Heart left ventricle (tissue), 16 donors: ENCODE measurements around the gene CUBN. TPM values are rescaled to one million over a fixed set of nuclear protein-coding genes. Genes with fewer than 3 reads are reported as not detected.

Experiments
- ATAC-seq, 4 donors: fragments of 200-7000 bp; cut with Tn5 transposase; one replicate each; pipeline ENCODE4 v1.9.1; 2020 to 2022; ENCODE audit warnings: moderate library complexity in 4 of 4, mild to moderate bottlenecking in 3 of 4, moderate number of reproducible peaks in 1 of 4
- DNase-seq, 5 donors: peaks; one replicate each; pipeline ENCODE4 v3.0.0-alpha.2; 2020
- H3K27ac ChIP-seq, 12 donors: fragments of 200-600 bp; sonication (generic) in 4 of 12; one replicate each; pipeline versions ENCODE4 v1.5.0 to v1.8.0; 2016 to 2022; ENCODE audit warnings: mild to moderate bottlenecking in 2 of 12
- H3K27me3 ChIP-seq, 9 donors: fragments of 200-600 bp; sonication (generic) in 2 of 9; one replicate each; pipeline versions ENCODE4 v1.5.1 to v1.8.0; 2016 to 2022; ENCODE audit warnings: mild to moderate bottlenecking in 3 of 9
- H3K36me3 ChIP-seq, 9 donors: fragments of 200-600 bp; sonication (generic) in 2 of 9; one replicate each; pipeline versions ENCODE4 v1.5.0 to v1.8.0; 2018 to 2022; ENCODE audit warnings: mild to moderate bottlenecking in 2 of 9
- H3K4me1 ChIP-seq, 12 donors: fragments of 200-600 bp; sonication (generic) in 4 of 12; one replicate each; pipeline versions ENCODE4 v1.5.0 to v1.8.0; 2016 to 2022; ENCODE audit warnings: mild to moderate bottlenecking in 3 of 12
- H3K4me3 ChIP-seq, 12 donors: fragments of 200-600 bp; sonication (generic) in 4 of 12; one replicate each; pipeline versions ENCODE4 v1.5.0 to v1.8.0; 2017 to 2022; ENCODE audit warnings: mild to moderate bottlenecking in 9 of 12, moderate library complexity in 4 of 12
- H3K9me3 ChIP-seq, 12 donors: fragments of 200-600 bp; sonication (generic) in 4 of 12; one replicate each; pipeline versions ENCODE4 v1.5.0 to v1.8.0; 2016 to 2022; ENCODE audit warnings: mild to moderate bottlenecking in 1 of 12
- POLR2A ChIP-seq, 2 donors: fragments of 450-650 bp; IDR thresholded peaks; one replicate each; pipeline ENCODE4 v1.6.1; 2017; ENCODE audit warnings: antibody characterized with exemption in 2 of 2, mild to moderate bottlenecking in 2 of 2, moderate library complexity in 2 of 2
- WGBS, 4 donors: extraction: QIAGEN DNeasy Blood & Tissue Kit in 2 of 4; methylation state at CpG; one replicate each; pipeline versions ENCODE4 v1.1.5 to v1.1.7; 2013 to 2018; 5-methylcytosine and 5-hydroxymethylcytosine counted together
- intact Hi-C, 10 donors: fragments of 100-400 bp; cut with DNase I; formaldehyde crosslinking; loops; one replicate each; pipeline versions ENCODE4 v1.11.1 to v1.14.2; 2022
- polyA plus RNA-seq, 2 donors: library from polyadenylated mRNA; stranded (reverse); fragments of 200-250 nt; gene quantifications; one replicate each; pipeline ENCODE4 v1.2.3, GENCODE V29; 2013
- total RNA-seq, 9 donors: library from RNA; depleted of rRNA in 2 of 9; stranded (reverse); fragments of >200 nt in 2 of 9; fragmentation: NEBNext Ultra II Directional in 3 of 9; extraction: Animal tissue kit (Norgen Biotek cat#: 25700) in 3 of 9; gene quantifications; one replicate each; pipeline versions ENCODE4 v1.1.0 to v1.2.4, GENCODE V29; 2016 to 2023
- TF ChIP-seq, protein P1 (sequence below), 12 donors: fragments of 200-600 bp; sonication (generic) in 4 of 12; IDR thresholded peaks; one replicate each; pipeline versions ENCODE4 v1.5.0 to v1.8.0; 2018 to 2022; ENCODE audit warnings: antibody characterized with exemption in 12 of 12, mild to moderate bottlenecking in 5 of 12
- donor health status: ischemic (EF 13 %, LVEDD 7.1; RV severe dilation, severe dysfunction).
- donor health status: healthy with polysubstance abuse.
- donor health status: DM: no; HTN: yes; CAD: no.
- donor health status: DM: no; HTN: no; CAD: no.
- donor health status: ischemic (EF 25% LVEDD 6.9; RV normal size, moderate dysfunction).
- donor health status: ischemic (EF 25% LVEDD 5.7; RV mildly dilated, moderate dysfunction).
- donor health status: healthy.
- donor health status: DM: yes; HTN: yes; CAD: no.
- donor health status: ischemic (EF 35%, LVEDD 5.7; RV mildly dilated, moderate dysfunction).
- donor health status: nonischemic (EF 11% LVEDD 7.7; RV severe dilation, severe dysfunction).
- donor health status: DM: yes; HTN: yes; CAD: no.
- donor health status: PGD.
- donor health status: ischemic (EF 29% LVEDD 5.4; RV normal size, mild dysfunction).
- donor health status: nonischemic (EF 23%, LVEDD 6.1; RV moderate dilation, normal function).

Gene CUBN
- total and polyA plus RNA-seq, 11 donors: 0.07 to 1.5 (median 0.44) TPM

DNA sequence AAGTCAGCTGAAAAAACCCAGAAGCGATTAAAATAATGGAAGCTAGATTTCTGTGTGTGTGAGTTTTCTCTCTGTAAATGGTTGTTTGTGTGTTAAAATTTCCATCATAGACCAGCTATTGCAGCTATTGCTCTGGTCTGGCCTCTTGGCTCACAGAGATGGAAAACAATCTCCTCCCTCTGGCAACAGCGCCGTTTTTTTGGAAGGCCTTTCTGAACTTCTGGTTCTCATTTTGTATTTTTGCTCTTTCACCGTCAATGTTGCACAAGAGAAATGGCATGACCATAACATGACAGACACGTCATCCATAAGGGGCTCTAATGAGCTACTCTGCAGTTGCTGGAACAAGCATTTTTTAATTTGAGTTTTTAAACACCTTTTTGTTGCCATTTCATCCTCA, 91.0 kb downstream of the CUBN start:
- DNase-seq: peak in 4 of 5 donors; percentile 36 to 64 (median 57)
- peaks cover 0 to 9% (median 0%) of the 10 kb centered on the region in 12 donors for H3K4me1 ChIP-seq
- peak; percentile 57 to 91 (median 76) for ATAC-seq
- WGBS, 4 donors: 76 to 84% (median 80%) methylated on average over 5 of the region's 5 CpGs
- no peaks in the 10 kb centered on the region for H3K27me3 ChIP-seq
- no peaks in the 10 kb centered on the region for H3K9me3 ChIP-seq
- intact Hi-C loops: loop anchor here in 1 of 10 donors (10.0 kb wide), 1 partner anchor 166 kb away; the partner anchor contains the start of gene TRDMT1
- H3K36me3 ChIP-seq: no peaks in the 10 kb centered on the region
- no peak overlapping the region for H3K4me3 ChIP-seq
- H3K27ac ChIP-seq: peak overlapping the region in 11 of 12 donors; percentile 14 to 80 (median 53)
- TF ChIP-seq, protein P1, sequence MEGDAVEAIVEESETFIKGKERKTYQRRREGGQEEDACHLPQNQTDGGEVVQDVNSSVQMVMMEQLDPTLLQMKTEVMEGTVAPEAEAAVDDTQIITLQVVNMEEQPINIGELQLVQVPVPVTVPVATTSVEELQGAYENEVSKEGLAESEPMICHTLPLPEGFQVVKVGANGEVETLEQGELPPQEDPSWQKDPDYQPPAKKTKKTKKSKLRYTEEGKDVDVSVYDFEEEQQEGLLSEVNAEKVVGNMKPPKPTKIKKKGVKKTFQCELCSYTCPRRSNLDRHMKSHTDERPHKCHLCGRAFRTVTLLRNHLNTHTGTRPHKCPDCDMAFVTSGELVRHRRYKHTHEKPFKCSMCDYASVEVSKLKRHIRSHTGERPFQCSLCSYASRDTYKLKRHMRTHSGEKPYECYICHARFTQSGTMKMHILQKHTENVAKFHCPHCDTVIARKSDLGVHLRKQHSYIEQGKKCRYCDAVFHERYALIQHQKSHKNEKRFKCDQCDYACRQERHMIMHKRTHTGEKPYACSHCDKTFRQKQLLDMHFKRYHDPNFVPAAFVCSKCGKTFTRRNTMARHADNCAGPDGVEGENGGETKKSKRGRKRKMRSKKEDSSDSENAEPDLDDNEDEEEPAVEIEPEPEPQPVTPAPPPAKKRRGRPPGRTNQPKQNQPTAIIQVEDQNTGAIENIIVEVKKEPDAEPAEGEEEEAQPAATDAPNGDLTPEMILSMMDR (IDR thresholded peaks at IDR 0.05): no peak
- no peak for TF ChIP-seq POLR2A (IDR thresholded peaks at IDR 0.05)

DNA sequence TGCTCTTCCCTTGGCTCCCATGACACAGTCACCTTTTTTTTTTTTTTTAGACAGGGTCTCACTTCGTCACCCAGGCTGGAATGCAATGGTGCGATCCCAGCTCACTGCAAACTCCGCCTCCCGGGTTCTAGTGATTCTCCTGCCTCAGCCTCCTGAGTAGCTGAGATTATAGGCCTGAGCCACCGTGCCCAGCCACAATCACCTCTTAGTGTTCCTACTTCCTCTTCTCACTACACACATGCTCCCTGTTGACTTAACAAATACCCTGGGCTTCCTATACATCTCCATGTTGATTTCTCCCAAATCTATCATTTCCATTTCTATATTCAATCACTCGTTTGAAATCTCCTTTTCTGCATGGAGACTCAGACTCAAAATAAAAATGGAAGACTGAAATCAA, 91.7 kb downstream of the CUBN start:
- no peak for ATAC-seq
- intact Hi-C loops: loop anchor here in 1 of 10 donors (10.0 kb wide), 1 partner anchor 167 kb away; the partner anchor contains the start of gene TRDMT1

DNA sequence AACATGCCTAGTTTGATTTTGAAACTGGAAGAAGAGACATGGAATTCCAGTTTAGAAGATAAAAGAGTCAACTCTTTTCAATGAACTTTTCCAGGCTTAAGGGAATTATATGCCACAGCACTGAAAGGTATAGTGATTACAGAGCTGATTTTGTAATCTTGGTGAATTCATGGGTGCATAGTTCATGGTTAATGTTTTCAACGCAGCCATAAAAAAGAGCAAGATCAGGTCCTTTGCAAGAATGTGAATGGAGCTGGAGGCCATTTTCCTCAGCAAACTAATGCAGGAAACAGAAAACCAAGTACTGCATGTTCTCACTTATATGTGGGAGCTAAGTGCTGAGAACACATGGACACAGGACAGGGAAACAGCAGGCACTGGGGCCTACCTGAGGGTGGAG, 94.2 kb downstream of the CUBN start:
- no peaks in the 10 kb centered on the region for H3K9me3 ChIP-seq
- no peaks in the 10 kb centered on the region for H3K36me3 ChIP-seq
- DNase-seq: no peak
- intact Hi-C loops: loop anchor here in 1 of 10 donors (10.0 kb wide), 1 partner anchor 169 kb away; the partner anchor contains the start of gene TRDMT1
- no peak overlapping the region for H3K27ac ChIP-seq
- H3K4me1 ChIP-seq: peaks cover 0 to 29% (median 1%) of the 10 kb centered on the region in 12 donors
- ATAC-seq: no peak
- no peak overlapping the region for H3K4me3 ChIP-seq
- 89 to 96% (median 92%) methylated on average over 1 of the region's 1 CpG for WGBS, 4 donors
- TF ChIP-seq POLR2A (IDR thresholded peaks at IDR 0.05): no peak
- TF ChIP-seq, protein P1 (IDR thresholded peaks at IDR 0.05): no peak
- no peaks in the 10 kb centered on the region for H3K27me3 ChIP-seq

More for the DNA sequence above, 91.7 kb downstream of the CUBN start:
- Histone ChIP-seq H3K4me3 (no peak overlapping the region), H3K27ac (peak overlapping the region in 9 of 12 donors; percentile 14 to 70 (median 53)), H3K36me3 (no peaks in the 10 kb centered on the region), H3K27me3 (no peaks in the 10 kb centered on the region), H3K4me1 (peaks cover 0 to 10% (median 0%) of the 10 kb centered on the region in 12 donors), H3K9me3 (no peaks in the 10 kb centered on the region)
- 88 to 95% (median 93%) methylated on average over 6 of the region's 6 CpGs for WGBS, 4 donors
- DNase-seq: no peak
- TF ChIP-seq, protein P1 (IDR thresholded peaks at IDR 0.05): no peak
- no peak for TF ChIP-seq POLR2A (IDR thresholded peaks at IDR 0.05)

DNA sequence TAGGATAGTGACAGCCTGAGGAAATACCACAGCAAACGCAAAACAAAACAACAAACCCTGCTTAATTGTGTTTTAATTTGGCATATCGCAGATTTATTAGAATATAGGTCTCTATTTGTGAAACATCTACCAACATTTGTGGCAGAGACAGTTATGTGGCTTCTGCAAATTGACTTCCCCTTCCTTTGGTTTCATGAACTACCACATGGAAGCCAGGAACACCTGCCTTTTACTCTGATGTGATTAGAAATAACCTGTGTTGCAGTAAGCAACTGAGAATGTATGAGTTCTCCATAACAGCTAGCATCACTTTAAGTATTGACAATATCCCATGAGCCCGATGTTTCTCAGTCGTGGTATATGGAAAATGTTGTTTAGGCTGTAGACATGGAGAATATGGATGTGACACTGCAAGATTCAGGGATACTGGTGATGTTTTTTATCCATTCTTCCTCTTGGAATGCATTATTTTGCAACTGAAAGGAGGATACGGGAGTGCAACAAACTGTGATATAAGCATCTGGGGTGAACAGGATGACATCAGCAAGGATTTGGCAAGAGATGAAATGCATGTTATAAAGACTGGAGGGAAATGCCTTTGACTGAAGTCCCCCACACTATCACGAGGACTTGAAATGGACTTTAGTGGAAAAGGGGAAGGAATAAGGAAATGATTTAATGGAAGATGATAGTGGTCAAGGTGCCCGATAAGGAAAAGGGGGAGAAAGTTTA, 95.9 kb downstream of the CUBN start:
- Histone ChIP-seq H3K9me3 (no peaks in the 10 kb centered on the region), H3K4me3 (no peak overlapping the region), H3K4me1 (peaks cover 0 to 46% (median 16%) of the 10 kb centered on the region in 12 donors), H3K27me3 (no peaks in the 10 kb centered on the region), H3K27ac (no peak overlapping the region), H3K36me3 (no peaks in the 10 kb centered on the region)
- intact Hi-C loops: loop anchor here in 1 of 10 donors (10.0 kb wide), 1 partner anchor 171 kb away; the partner anchor contains the start of gene TRDMT1
- TF ChIP-seq, protein P1 (IDR thresholded peaks at IDR 0.05): no peak
- no peak for TF ChIP-seq POLR2A (IDR thresholded peaks at IDR 0.05)
- 77 to 78% (median 78%) methylated on average over 7 of the region's 7 CpGs for WGBS, 4 donors
- DNase-seq: no peak
- no peak for ATAC-seq
